Esophagus squamous epithelium (tissue), 5 donors: ENCODE measurements around the gene LGMN. TPM values are rescaled to one million over a fixed set of nuclear protein-coding genes. Genes with fewer than 3 reads are reported as not detected.
"Not testable (repeated sequence)": the region's sequence is repeated elsewhere in the genome, so short reads cannot be mapped to it uniquely, and the experiment has no call there.

Experiments used
- DNase-seq: peaks from one replicate; lab custom pipeline; 2025; lab: John Stamatoyannopoulos, UW
- H3K27ac ChIP-seq, 4 donors: fragments of 200-600 bp; sonication (generic); one replicate each; pipeline ENCODE4 v1.5.1; 2016 to 2019; ENCODE audit warnings: mild to moderate bottlenecking in 1 of 4
- H3K27me3 ChIP-seq, 4 donors: fragments of 200-600 bp; sonication (generic); 1 replicate in 3 of 4; 2 replicates in 1 of 4; pipeline versions ENCODE4 v1.5.1 to v1.6.0; 2017 to 2021; ENCODE audit warnings: antibody characterized with exemption in 1 of 4
- H3K36me3 ChIP-seq, 3 donors: fragments of 200-600 bp; sonication (generic); one replicate each; pipeline ENCODE4 v1.5.1; 2016 to 2019
- H3K4me1 ChIP-seq, 3 donors: fragments of 200-600 bp; sonication (generic); one replicate each; pipeline ENCODE4 v1.5.1; 2017 to 2019
- H3K4me3 ChIP-seq, 4 donors: fragments of 200-600 bp; sonication (generic); 1 replicate in 3 of 4; 2 replicates in 1 of 4; pipeline ENCODE4 v1.5.1; 2016 to 2019; ENCODE audit warnings: mild to moderate bottlenecking in 2 of 4, moderate library complexity in 1 of 4
- H3K9me3 ChIP-seq, 3 donors: fragments of 200-600 bp; sonication (generic); one replicate each; pipeline ENCODE4 v1.5.1; 2016 to 2019
- POLR2A ChIP-seq, 4 donors: fragments of 450-650 bp; IDR thresholded peaks; one replicate each; pipeline ENCODE4 v1.6.1; 2017; ENCODE audit warnings: antibody characterized with exemption in 4 of 4, mild to moderate bottlenecking in 4 of 4, moderate library complexity in 3 of 4
- WGBS, 2 donors: methylation state at CpG; one replicate each; pipeline ENCODE4 v1.1.5; 2018; 5-methylcytosine and 5-hydroxymethylcytosine counted together
- intact Hi-C: fragments of 100-400 bp; cut with DNase I; formaldehyde crosslinking; loops from one replicate; pipeline ENCODE4 v1.15.0; 2022
- total RNA-seq, 4 donors: library from RNA; depleted of rRNA; stranded (reverse); fragments of >200 nt; gene quantifications; one replicate each; pipeline ENCODE4 v1.1.0, GENCODE V29; 2016
- TF ChIP-seq, protein P1 (sequence below), 6 experiments: fragments of 450-650 bp in 4 of 6; fragments of 200-600 bp in 2 of 6; sonication (generic) in 2 of 6; IDR thresholded peaks; one replicate each; pipeline ENCODE4 v1.5.1; 2016 to 2019; ENCODE audit warnings: antibody characterized with exemption in 6 of 6, mild to moderate bottlenecking in 4 of 6, moderate library complexity in 4 of 6
- donor health status: DM: yes; HTN: yes; CAD: no.

LGMN gene
- total RNA-seq, 4 donors from 2014 or later = 42.6 to 107 (median 70.8) TPM

DNA sequence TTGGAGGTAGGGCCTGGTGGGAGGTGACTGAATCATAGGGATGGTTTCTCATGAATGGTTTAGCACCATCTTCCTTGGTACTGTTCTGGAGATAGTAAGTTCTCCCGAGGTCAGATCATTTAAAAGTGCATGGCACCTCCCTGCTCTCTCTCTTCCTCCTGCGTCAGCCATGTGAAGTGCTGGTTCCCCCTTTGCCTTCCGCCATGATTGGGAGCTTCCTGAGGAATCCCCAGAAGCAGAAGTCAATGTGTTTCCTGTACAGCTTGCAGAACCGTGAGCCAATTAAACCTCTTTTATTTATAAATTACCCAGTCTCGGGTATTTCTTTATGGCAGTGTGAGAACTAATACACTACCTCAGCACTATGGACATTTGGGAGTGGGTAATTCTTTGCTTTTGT lies 4.8 kb upstream of the LGMN start:
- Histone ChIP-seq H3K27ac (peak overlapping the region in 1 of 4 donors; percentile 49), H3K9me3 (peaks cover 0 to 3% (median 0%) of the 10 kb centered on the region in 3 donors), H3K4me3 (no peak overlapping the region), H3K4me1 (peaks cover 0 to 2% (median 0%) of the 10 kb centered on the region in 3 donors), H3K36me3 (no peaks in the 10 kb centered on the region), H3K27me3 (peaks cover 0 to 3% (median 0%) of the 10 kb centered on the region in 4 donors)
- TF ChIP-seq, protein P1, sequence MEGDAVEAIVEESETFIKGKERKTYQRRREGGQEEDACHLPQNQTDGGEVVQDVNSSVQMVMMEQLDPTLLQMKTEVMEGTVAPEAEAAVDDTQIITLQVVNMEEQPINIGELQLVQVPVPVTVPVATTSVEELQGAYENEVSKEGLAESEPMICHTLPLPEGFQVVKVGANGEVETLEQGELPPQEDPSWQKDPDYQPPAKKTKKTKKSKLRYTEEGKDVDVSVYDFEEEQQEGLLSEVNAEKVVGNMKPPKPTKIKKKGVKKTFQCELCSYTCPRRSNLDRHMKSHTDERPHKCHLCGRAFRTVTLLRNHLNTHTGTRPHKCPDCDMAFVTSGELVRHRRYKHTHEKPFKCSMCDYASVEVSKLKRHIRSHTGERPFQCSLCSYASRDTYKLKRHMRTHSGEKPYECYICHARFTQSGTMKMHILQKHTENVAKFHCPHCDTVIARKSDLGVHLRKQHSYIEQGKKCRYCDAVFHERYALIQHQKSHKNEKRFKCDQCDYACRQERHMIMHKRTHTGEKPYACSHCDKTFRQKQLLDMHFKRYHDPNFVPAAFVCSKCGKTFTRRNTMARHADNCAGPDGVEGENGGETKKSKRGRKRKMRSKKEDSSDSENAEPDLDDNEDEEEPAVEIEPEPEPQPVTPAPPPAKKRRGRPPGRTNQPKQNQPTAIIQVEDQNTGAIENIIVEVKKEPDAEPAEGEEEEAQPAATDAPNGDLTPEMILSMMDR (IDR thresholded peaks at IDR 0.05) = no peak
- TF ChIP-seq POLR2A (IDR thresholded peaks at IDR 0.05) = no peak
- DNase-seq = no peak
- 65 to 73% methylated on average over 5 of the region's 5 CpGs for WGBS, 2 donors
- intact Hi-C loops = no loop called here

GRCh38 chr14:92751819-92752218 lies 3.4 kb upstream of the LGMN start:
- H3K36me3 ChIP-seq = no peaks in the 10 kb centered on the region
- no peak overlapping the region for H3K27ac ChIP-seq
- TF ChIP-seq, protein P1 (IDR thresholded peaks at IDR 0.05) = no peak
- peaks cover 0 to 3% (median 0%) of the 10 kb centered on the region in 4 donors for H3K27me3 ChIP-seq
- H3K4me3 ChIP-seq = no peak overlapping the region
- WGBS, 2 donors = 60 to 62% methylated on average over 4 of the region's 4 CpGs
- peaks cover 0 to 11% (median 10%) of the 10 kb centered on the region in 3 donors for H3K4me1 ChIP-seq
- peaks cover 0 to 3% (median 0%) of the 10 kb centered on the region in 3 donors for H3K9me3 ChIP-seq
- DNase-seq = no peak
- intact Hi-C loops = no loop called here

DNA sequence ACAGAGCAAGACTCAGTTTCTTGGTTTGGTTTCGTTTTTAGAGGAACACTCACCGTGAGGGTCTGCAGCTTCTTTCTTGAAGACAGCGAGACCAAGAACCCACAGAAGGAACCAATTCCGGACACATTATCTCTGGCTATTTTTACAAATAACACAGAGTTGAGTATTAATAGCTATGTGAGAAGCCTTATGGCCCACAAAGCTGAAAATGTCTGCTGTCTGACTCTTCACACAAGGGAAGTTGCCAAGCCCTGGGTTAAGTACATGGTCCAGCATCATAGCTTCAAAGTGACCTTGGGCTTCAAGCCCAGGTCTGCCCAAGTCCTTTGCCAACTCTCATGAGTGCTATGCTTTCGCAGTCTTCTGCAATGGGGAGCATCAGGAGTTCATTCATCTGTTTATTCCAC lies 2.6 kb upstream of the LGMN start:
- H3K27me3 ChIP-seq = peaks cover 0 to 3% (median 0%) of the 10 kb centered on the region in 4 donors
- H3K36me3 ChIP-seq = no peaks in the 10 kb centered on the region
- 70 to 75% methylated on average over 5 of the region's 5 CpGs for WGBS, 2 donors
- H3K4me3 ChIP-seq = peak overlapping the region in 1 of 4 donors; percentile 19
- intact Hi-C loops = no loop called here
- H3K27ac ChIP-seq = no peak overlapping the region
- peaks cover 0 to 3% (median 0%) of the 10 kb centered on the region in 3 donors for H3K9me3 ChIP-seq
- TF ChIP-seq POLR2A (IDR thresholded peaks at IDR 0.05) = no peak
- TF ChIP-seq, protein P1 (IDR thresholded peaks at IDR 0.05) = no peak
- no peak for DNase-seq
- H3K4me1 ChIP-seq = peaks cover 0 to 17% (median 10%) of the 10 kb centered on the region in 3 donors

- WGBS, 2 donors = 74 to 79% methylated on average over 7 to 9 of the region's 10 CpGs
- intact Hi-C loops, H3K27ac ChIP-seq, H3K27me3 ChIP-seq, H3K9me3 ChIP-seq, DNase-seq, H3K36me3 ChIP-seq: not testable (repeated sequence)
- Histone ChIP-seq H3K4me1 (peaks cover 0 to 17% (median 10%) of the 10 kb centered on the region in 3 donors), H3K4me3 (peak overlapping the region in 2 of 4 donors; percentile 4 to 19)
- TF ChIP-seq POLR2A (IDR thresholded peaks at IDR 0.05) = peak in 1 of 4 donors; percentile 20
These were observed 1.8 kb upstream of the LGMN start for GRCh38 chr14:92750222-92750728.

DNA sequence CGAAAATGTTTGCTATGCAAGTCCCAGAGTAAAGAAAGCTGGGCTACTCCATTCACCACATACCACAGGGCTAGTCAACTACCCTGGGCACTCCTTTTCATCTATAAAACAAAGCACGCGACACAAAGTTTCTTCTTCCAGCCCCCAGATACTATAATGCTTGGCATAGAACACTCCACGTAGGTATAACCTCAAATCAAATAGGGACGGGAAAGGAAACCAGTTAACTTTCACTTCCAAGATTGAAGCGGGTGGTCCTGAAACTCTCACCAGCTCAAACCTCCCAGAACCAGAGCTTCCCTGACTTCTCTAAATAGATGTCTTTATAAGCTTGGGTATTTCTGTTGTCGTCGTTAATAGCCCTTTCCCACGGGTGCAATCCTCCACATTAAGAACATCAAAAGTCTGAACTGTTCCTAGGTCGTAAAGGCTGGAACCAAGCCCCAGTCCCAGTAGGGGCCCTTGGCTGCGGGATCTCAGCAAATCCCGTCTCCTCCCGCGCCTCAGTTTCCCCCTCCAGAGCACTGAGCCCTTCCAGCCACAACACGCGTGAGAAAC lies 647 bp downstream of the LGMN start:
- Histone ChIP-seq H3K4me1 (peaks cover 0 to 17% (median 10%) of the 10 kb centered on the region in 3 donors), H3K36me3 (peaks cover 0 to 6% (median 0%) of the 10 kb centered on the region in 3 donors), H3K4me3 (peak overlapping the region; percentile 68 to 91 (median 72)), H3K27ac (peak overlapping the region; percentile 77 to 92 (median 86)), H3K27me3 (no peaks in the 10 kb centered on the region), H3K9me3 (peaks cover 0 to 3% (median 0%) of the 10 kb centered on the region in 3 donors)
- DNase-seq = no peak
- WGBS, 2 donors = 1 to 5% methylated on average over 12 to 14 of the region's 16 CpGs
- intact Hi-C loops = no loop called here
- TF ChIP-seq, protein P1 (IDR thresholded peaks at IDR 0.05) = no peak
- TF ChIP-seq POLR2A (IDR thresholded peaks at IDR 0.05) = no peak
